WTC11 (cell line): ENCODE data around the gene OR6C76.

Experiments used
- CTCF ChIP-seq: fragments of 200-600 bp; IDR thresholded peaks from 2 replicates; pipeline ENCODE4 v1.8.0; 2022; ENCODE audit warnings: antibody characterized with exemption
- USF2 ChIP-seq: sonication (generic); formaldehyde crosslinking; IDR thresholded peaks from 2 replicates; pipeline ENCODE4 v1.8.1; 2023; ENCODE audit warnings: mild to moderate bottlenecking, missing genetic modification reagents, moderate library complexity

- TF ChIP-seq CTCF (no peak), USF2 (no peak)
These were observed 20.3 kb downstream of the OR6C76 start for GRCh38 chr12:55446326-55446725.
